Measurements from ENCODE around the gene TMEM167A. TPM values are rescaled to one million over a fixed set of nuclear protein-coding genes. Genes with fewer than 3 reads are reported as not detected.

The TMEM167A gene
- total and polyA plus RNA-seq, 2 of the 8 experiments (the other 6 are each of a cell fraction or from before 2014, with no cell fraction given) = 50.6 to 178 TPM

DNA sequence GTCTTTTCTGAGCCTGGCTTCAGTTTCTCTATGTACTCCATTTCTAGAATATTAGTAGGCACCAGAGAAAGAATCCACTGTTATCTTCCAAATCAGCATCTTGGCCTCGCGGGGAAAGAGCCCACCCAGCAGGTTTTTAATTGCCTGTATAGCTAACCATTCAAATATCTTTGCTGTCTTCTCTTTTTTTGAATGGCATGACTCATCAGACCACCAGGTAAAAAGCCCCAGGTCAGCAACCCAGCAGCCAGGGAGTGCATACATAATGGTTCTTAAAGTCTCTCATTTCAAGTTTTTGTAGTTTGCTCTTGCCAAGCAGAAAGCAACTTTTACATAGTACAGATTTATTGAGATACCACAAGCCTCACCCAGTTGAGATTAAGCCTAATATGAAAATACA, 50.7 kb downstream of the TMEM167A start:
- Histone ChIP-seq H2BK20ac (ENCODE audit: low read length) (no peak overlapping the region), H3K23me2 (ENCODE audit: low read depth, low read length) (no peaks in the 10 kb centered on the region), H3K4me3 (ENCODE audit: extremely low read depth in 1 of 4, insufficient read depth in 2 of 4, low read depth in 3 of 4, low read length in 4 of 4) (peak overlapping the region in 1 of 4 experiments; percentile 40; a peak in 2 of 8 replicates), H4K91ac (replicated peaks; ENCODE audit: insufficient read length, low read length) (no peak overlapping the region), H3K79me1 (ENCODE audit: low read depth, low read length) (no peaks in the 10 kb centered on the region), H2BK12ac (ENCODE audit: low read depth, low read length) (no peak overlapping the region), H2BK15ac (ENCODE audit: low read length) (no peak overlapping the region), H2AK5ac (ENCODE audit: low read depth, low read length) (no peak overlapping the region), H3K27ac (ENCODE audit: low read depth, low read length) (peak overlapping the region; percentile 57; the same call in 1 of the 2 replicates), H4K20me1 (replicated peaks in 1 of 2; ENCODE audit: control insufficient read depth in 1 of 2, insufficient read depth in 2 of 2, low read length in 2 of 2) (no peaks in the 10 kb centered on the region), H3K9ac (replicated peaks in 1 of 4; ENCODE audit: extremely low read depth in 1 of 4, low read depth in 3 of 4, low read length in 3 of 4) (no peak overlapping the region), H2AFZ (ENCODE audit: low read length) (no peak overlapping the region), H3K79me2 (ENCODE audit: control insufficient read depth in 1 of 2, insufficient read depth in 2 of 2, low read length in 2 of 2) (no peaks in the 10 kb centered on the region), H2BK5ac (ENCODE audit: low read depth, low read length) (peak overlapping the region; percentile 17; the same call in 1 of the 2 replicates), H3K4me1 (replicated peaks in 1 of 4; ENCODE audit: control insufficient read depth in 3 of 4, insufficient read depth in 4 of 4, low read length in 3 of 4) (peaks cover 0 to 7% (median 7%) of the 10 kb centered on the region in 4 experiments; a peak in 4 of 7 replicates), H3K18ac (ENCODE audit: extremely low read depth, low read length) (no peak overlapping the region), H2BK120ac (replicated peaks; ENCODE audit: low read depth, low read length) (no peak overlapping the region), H3K4ac (replicated peaks; ENCODE audit: insufficient read length, low read depth, low read length) (no peak overlapping the region), H3K27me3 (replicated peaks in 1 of 4; ENCODE audit: control insufficient read depth in 3 of 4, extremely low read depth in 1 of 4, insufficient read depth in 3 of 4, low read length in 3 of 4) (no peaks in the 10 kb centered on the region), H4K8ac (ENCODE audit: extremely low read depth, insufficient read depth, low read length) (no peak overlapping the region), H3K23ac (ENCODE audit: insufficient read length) (no peak overlapping the region), H3K14ac (ENCODE audit: insufficient read length) (no peak overlapping the region), H3K4me2 (ENCODE audit: insufficient read depth in 1 of 2, low read depth in 2 of 2, low read length in 2 of 2) (peak overlapping the region; percentile 9 to 56; a peak in 3 of 4 replicates), H3K9me3 (ENCODE audit: insufficient read depth in 2 of 2, low read depth in 1 of 2, low read length in 1 of 2) (no peaks in the 10 kb centered on the region), H3K36me3 (ENCODE audit: control insufficient read depth in 2 of 4, insufficient read depth in 4 of 4, low read length in 3 of 4) (no peaks in the 10 kb centered on the region), H3K56ac (replicated peaks; ENCODE audit: insufficient read length, low read depth, low read length) (no peak overlapping the region), H4K5ac (ENCODE audit: insufficient read length, low read depth, low read length) (peak overlapping the region; percentile 18)
- DNase-seq (ENCODE audit: low read depth in 1 of 2, low spot score in 2 of 2) (no peak), FAIRE-seq (peak; percentile 57)
- TF ChIP-seq NANOG (IDR thresholded peaks at IDR 0.05; ENCODE audit: insufficient read depth, low read depth, low read length, poor library complexity, severe bottlenecking) (peak; percentile 22), MAFK (IDR thresholded peaks at IDR 0.05; ENCODE audit: low read depth, low read length) (peak; percentile 68; the same call in 1 of the 2 replicates), CBX5 (IDR thresholded peaks at IDR 0.05; ENCODE audit: low read depth, low read length) (no peak), FOSL1 (IDR thresholded peaks at IDR 0.05; ENCODE audit: insufficient read depth, low read depth, low read length) (no peak), GTF2F1 (IDR thresholded peaks at IDR 0.05; ENCODE audit: borderline replicate concordance, low read depth, low read length) (no peak), BACH1 (IDR thresholded peaks at IDR 0.05; ENCODE audit: low read length) (peak; percentile 54), ZNF274 (IDR thresholded peaks at IDR 0.05; ENCODE audit: borderline replicate concordance, extremely low read depth, low read length) (no peak), JUN (IDR thresholded peaks at IDR 0.05; ENCODE audit: low read depth, low read length) (peak; percentile 77), RAD21 (IDR thresholded peaks at IDR 0.05 in 1 of 2, conservative IDR thresholded peaks at IDR 0.05 in 1 of 2; ENCODE audit: low read depth in 2 of 2, low read length in 2 of 2) (0 out of 4 replicates have a peak, but pooled peaks of 1 of the 2 experiments have one; percentile 3), JUND (IDR thresholded peaks at IDR 0.05; ENCODE audit: low read length) (peak; percentile 94)
- ChIA-PET POLR2A (ENCODE audit: partially characterized antibody) (interaction anchor here (0.6 to 2.5 kb wide), 5 partner anchors 10 to 449 kb away, joined by 3 to 21 read pairs (median 3); no protein-coding TSS in a partner anchor), CTCF (ENCODE audit: partially characterized antibody) (interaction anchor here (0.7 to 2.0 kb wide), 3 partner anchors 9 to 445 kb away, joined by 3 to 7 read pairs (median 3); partner anchors contain the start of gene VCAN)
- WGBS, 2 experiments (ENCODE audit: extremely low coverage in 1 of 2, insufficient coverage in 1 of 2, insufficient read length in 1 of 2, insufficient replicate concordance in 2 of 2, low coverage in 1 of 2, low lambda C conversion rate in 2 of 2, missing lambda C conversion rate in 1 of 2) = 0% methylated on average over 2 of the region's 2 CpGs; no CpG with 5 or more reads in 1 of the 2 experiments

Data from H1 (cell line).